Heart right ventricle (tissue), 16 donors: ENCODE measurements around the gene ADGRG4. TPM values are rescaled to one million over a fixed set of nuclear protein-coding genes. Genes with fewer than 3 reads are reported as not detected.
"Not testable (repeated sequence)": the region's sequence is repeated elsewhere in the genome, so short reads cannot be mapped to it uniquely, and the experiment has no call there.

Experiments used
- ATAC-seq, 8 donors: fragments of 200-7000 bp; cut with Tn5 transposase; one replicate each; pipeline ENCODE4 v1.9.1; 2020; ENCODE audit warnings: mild to moderate bottlenecking in 8 of 8, moderate library complexity in 8 of 8, moderate number of reproducible peaks in 1 of 8
- DNase-seq, 2 donors: peaks; one replicate each; pipeline ENCODE4 v3.0.0-alpha.2; 2020
- H3K27ac ChIP-seq, 10 donors: fragments of 200-600 bp; sonication (generic) in 2 of 10; one replicate each; pipeline versions ENCODE4 v1.5.0 to v1.8.0; 2020 to 2022; ENCODE audit warnings: mild to moderate bottlenecking in 3 of 10
- H3K27me3 ChIP-seq, 7 donors: fragments of 200-600 bp; one replicate each; pipeline ENCODE4 v1.8.0; 2021 to 2022; ENCODE audit warnings: mild to moderate bottlenecking in 2 of 7
- H3K36me3 ChIP-seq, 9 donors: fragments of 200-600 bp; sonication (generic) in 1 of 9; one replicate each; pipeline versions ENCODE4 v1.5.0 to v1.8.0; 2020 to 2022; ENCODE audit warnings: mild to moderate bottlenecking in 2 of 9
- H3K4me1 ChIP-seq, 9 donors: fragments of 200-600 bp; sonication (generic) in 1 of 9; one replicate each; pipeline versions ENCODE4 v1.5.0 to v1.8.0; 2020 to 2022; ENCODE audit warnings: mild to moderate bottlenecking in 4 of 9
- H3K4me3 ChIP-seq, 10 donors: fragments of 200-600 bp; sonication (generic) in 2 of 10; one replicate each; pipeline versions ENCODE4 v1.5.0 to v1.8.0; 2020 to 2022; ENCODE audit warnings: mild to moderate bottlenecking in 7 of 10, moderate library complexity in 2 of 10
- H3K9me3 ChIP-seq, 11 donors: fragments of 200-600 bp in 10 of 11; sonication (generic) in 2 of 11; one replicate each; pipeline versions ENCODE4 v1.5.0 to v1.8.0; 2013 to 2022; ENCODE audit warnings: mild to moderate bottlenecking in 2 of 11, control low read depth in 1 of 11, moderate library complexity in 1 of 11
- CTCF ChIP-seq, 9 donors: fragments of 200-600 bp; sonication (generic) in 2 of 9; IDR thresholded peaks; one replicate each; pipeline versions ENCODE4 v1.5.0 to v1.8.0; 2021 to 2022; ENCODE audit warnings: antibody characterized with exemption in 9 of 9, mild to moderate bottlenecking in 5 of 9, moderate library complexity in 1 of 9
- WGBS, 2 donors: extraction: QIAGEN DNeasy Blood & Tissue Kit; methylation state at CpG; one replicate each; pipeline ENCODE4 v1.1.7; 2013; ENCODE audit warnings: inconsistent platforms in 1 of 2; 5-methylcytosine and 5-hydroxymethylcytosine counted together
- intact Hi-C, 10 donors: fragments of 100-400 bp; cut with DNase I; formaldehyde crosslinking; loops; one replicate each; pipeline versions ENCODE4 v1.11.1 to v1.14.2; 2022
- long read RNA-seq, 3 donors: library from polyadenylated mRNA; unstranded; transcript quantifications; one replicate each; pipeline ENCODE4 v2.0.0, GENCODE V29; 2020 to 2021
- polyA plus RNA-seq, 2 donors: library from polyadenylated mRNA; stranded (reverse); fragments of 200-250 nt; gene quantifications; one replicate each; pipeline ENCODE4 v1.2.3, GENCODE V29; 2013
- total RNA-seq, 10 donors: library from RNA; stranded (reverse); fragmentation: NEBNext Ultra II Directional in 3 of 10; extraction: Animal tissue kit (Norgen Biotek cat#: 25700) in 3 of 10; gene quantifications; one replicate each; pipeline versions ENCODE4 v1.2.1 to v1.2.4, GENCODE V29; 2021 to 2023
- donor health status: Arrhythmogenic right ventricular cardiomyopathy.
- donor health status: ischemic (EF 13 %, LVEDD 7.1; RV severe dilation, severe dysfunction).
- donor health status: healthy with polysubstance abuse.
- donor health status: DM: no; HTN: yes; CAD: no.
- donor health status: DM: no; HTN: no; CAD: no.
- donor health status: ischemic (EF 25% LVEDD 6.9; RV normal size, moderate dysfunction).
- donor health status: ischemic (EF 25% LVEDD 5.7; RV mildly dilated, moderate dysfunction).
- donor health status: healthy.
- donor health status: DM: yes; HTN: yes; CAD: no.
- donor health status: Ischemic cardiomyopathy.
- donor health status: ischemic (EF 35%, LVEDD 5.7; RV mildly dilated, moderate dysfunction).
- donor health status: nonischemic (EF 11% LVEDD 7.7; RV severe dilation, severe dysfunction).
- donor health status: DM: yes; HTN: yes; CAD: no.
- donor health status: PGD.
- donor health status: ischemic (EF 29% LVEDD 5.4; RV normal size, mild dysfunction).
- donor health status: nonischemic (EF 23%, LVEDD 6.1; RV moderate dilation, normal function).

The ADGRG4 gene
- total RNA-seq (under 1 TPM in 2 of 10 donors, not detected in 8; 0.02 to 0.09 TPM), polyA plus RNA-seq (not detected)
- long read RNA-seq, donor 1: 0 reads
- long read RNA-seq, donor 2: 0 reads
- long read RNA-seq, donor 3: 0 reads

- H3K4me3 ChIP-seq, H3K27ac ChIP-seq, H3K9me3 ChIP-seq, H3K4me1 ChIP-seq, ATAC-seq, DNase-seq, intact Hi-C loops, H3K36me3 ChIP-seq: not testable (repeated sequence)
- peaks cover 0 to 20% (median 0%) of the 10 kb centered on the region in 7 donors for H3K27me3 ChIP-seq
- WGBS, 2 donors: 90 to 92% methylated on average over 4 of the region's 4 CpGs
Measured at GRCh38 chrX:136300721-136301120, at the start of gene ADGRG4. ADGRG4 (plus strand) TSS chrX:136300963; CDS start chrX:136308778, 7,815 bp downstream.

GRCh38 chrX:136251041-136251991 lies 49.4 kb upstream of the ADGRG4 start, which contains the start of gene MAP7D3:
MAP7D3 (minus strand) TSS chrX:136251400; CDS start chrX:136251358, 42 bp downstream.
- Histone ChIP-seq H3K27me3 (peaks cover 0 to 28% (median 0%) of the 10 kb centered on the region in 7 donors), H3K9me3 (no peaks in the 10 kb centered on the region), H3K36me3 (peaks cover 0 to 2% (median 0%) of the 10 kb centered on the region in 9 donors), H3K4me1 (peaks cover 0 to 13% (median 5%) of the 10 kb centered on the region in 9 donors), H3K27ac (peak within 1 kb of the TSS in 9 of 10 donors; percentile 77 to 89 (median 81)), H3K4me3 (peak within 1 kb of the TSS; percentile 60 to 83 (median 78))
- intact Hi-C loops: loop anchor here in 2 of 10 donors (5.0 to 10.0 kb wide), 2 partner anchors 39 to 243 kb away; partner anchors contain the start of gene HTATSF1 (in 1 of the 2)
- TF ChIP-seq CTCF (IDR thresholded peaks at IDR 0.05): no peak
- peak; percentile 51 to 71 for DNase-seq
- WGBS, 2 donors: 1 to 3% methylated on average over 25 to 73 of the region's 73 CpGs
- ATAC-seq: peak; percentile 88 to 96 (median 90)

- H3K4me3 ChIP-seq: no peak overlapping the region
- TF ChIP-seq CTCF (IDR thresholded peaks at IDR 0.05): no peak
- H3K4me1 ChIP-seq: peaks cover 0 to 13% (median 10%) of the 10 kb centered on the region in 9 donors
- no peaks in the 10 kb centered on the region for H3K9me3 ChIP-seq
- intact Hi-C loops: loop anchor here in 1 of 10 donors (10.0 kb wide), 1 partner anchor 239 kb away; the partner anchor contains the start of gene HTATSF1
- ATAC-seq: peak in 6 of 8 donors; percentile 19 to 66 (median 55)
- peaks cover 0 to 3% (median 0%) of the 10 kb centered on the region in 7 donors for H3K27me3 ChIP-seq
- no peaks in the 10 kb centered on the region for H3K36me3 ChIP-seq
- H3K27ac ChIP-seq: peak overlapping the region in 7 of 10 donors; percentile 45 to 76 (median 64)
- 53 to 70% methylated on average over 5 of the region's 5 CpGs for WGBS, 2 donors
- DNase-seq: no peak
Measured at GRCh38 chrX:136255541-136255940, 45.2 kb upstream of the ADGRG4 start.

- DNase-seq (no peak), ATAC-seq (peak in 3 of 8 donors; percentile 13 to 34 (median 15))
- no peak for TF ChIP-seq CTCF (IDR thresholded peaks at IDR 0.05)
- WGBS, 2 donors: 33 to 53% methylated on average over 7 of the region's 7 CpGs
- no peaks in the 10 kb centered on the region for H3K27me3 ChIP-seq
- H3K4me3 ChIP-seq: peak overlapping the region in 1 of 10 donors; percentile 7
- intact Hi-C loops: loop anchor here in 1 of 10 donors (10.0 kb wide), 1 partner anchor 239 kb away; the partner anchor contains the start of gene HTATSF1
- no peaks in the 10 kb centered on the region for H3K36me3 ChIP-seq
- H3K9me3 ChIP-seq: no peaks in the 10 kb centered on the region
- H3K4me1 ChIP-seq: peaks cover 0 to 15% (median 11%) of the 10 kb centered on the region in 9 donors
- H3K27ac ChIP-seq: peak overlapping the region in 8 of 10 donors; percentile 15 to 76 (median 64)
Measured at GRCh38 chrX:136256026-136256425, 44.7 kb upstream of the ADGRG4 start.
